OCI-LY1 (cell line): Measurements from ENCODE around the gene SLC25A26.

Source experiments
- EZH2 ChIP-seq: fragments of 200-600 bp; sonication (generic), shearing (Covaris generic); IDR thresholded peaks from 2 replicates; pipeline ENCODE4 v1.8.0; 2017; ENCODE audit warnings: borderline replicate concordance, mixed run types, mild to moderate bottlenecking, antibody characterized with exemption, low read length, moderate library complexity, mixed read lengths
- TF ChIP-seq, protein P1 (sequence below): fragments of 200-600 bp; sonication (generic), shearing (Covaris generic); IDR thresholded peaks from 2 replicates; pipeline ENCODE4 v1.5.1; 2017; ENCODE audit warnings: mild to moderate bottlenecking, antibody characterized with exemption, low read length, moderate library complexity, mixed read lengths

DNA sequence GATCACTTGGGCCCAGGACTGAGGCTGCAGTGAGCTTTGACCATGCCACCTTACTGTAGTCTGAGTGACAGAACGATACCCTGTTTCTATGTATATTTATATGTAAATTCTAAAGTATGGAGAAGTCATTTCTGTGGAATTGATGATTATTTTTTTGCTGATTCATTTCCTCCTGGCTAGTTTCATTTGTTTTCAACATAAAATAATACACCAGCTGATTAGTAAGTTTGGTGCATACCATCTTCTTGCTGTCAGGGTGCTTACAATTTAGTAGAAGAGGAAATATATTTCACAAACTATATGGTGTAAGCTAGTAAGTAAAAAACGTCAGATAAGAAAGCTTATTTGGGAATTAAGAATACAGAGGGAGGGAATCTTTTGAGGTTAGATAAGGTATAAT, 36.0 kb downstream of the SLC25A26 start:
- TF ChIP-seq, protein P1, sequence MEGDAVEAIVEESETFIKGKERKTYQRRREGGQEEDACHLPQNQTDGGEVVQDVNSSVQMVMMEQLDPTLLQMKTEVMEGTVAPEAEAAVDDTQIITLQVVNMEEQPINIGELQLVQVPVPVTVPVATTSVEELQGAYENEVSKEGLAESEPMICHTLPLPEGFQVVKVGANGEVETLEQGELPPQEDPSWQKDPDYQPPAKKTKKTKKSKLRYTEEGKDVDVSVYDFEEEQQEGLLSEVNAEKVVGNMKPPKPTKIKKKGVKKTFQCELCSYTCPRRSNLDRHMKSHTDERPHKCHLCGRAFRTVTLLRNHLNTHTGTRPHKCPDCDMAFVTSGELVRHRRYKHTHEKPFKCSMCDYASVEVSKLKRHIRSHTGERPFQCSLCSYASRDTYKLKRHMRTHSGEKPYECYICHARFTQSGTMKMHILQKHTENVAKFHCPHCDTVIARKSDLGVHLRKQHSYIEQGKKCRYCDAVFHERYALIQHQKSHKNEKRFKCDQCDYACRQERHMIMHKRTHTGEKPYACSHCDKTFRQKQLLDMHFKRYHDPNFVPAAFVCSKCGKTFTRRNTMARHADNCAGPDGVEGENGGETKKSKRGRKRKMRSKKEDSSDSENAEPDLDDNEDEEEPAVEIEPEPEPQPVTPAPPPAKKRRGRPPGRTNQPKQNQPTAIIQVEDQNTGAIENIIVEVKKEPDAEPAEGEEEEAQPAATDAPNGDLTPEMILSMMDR = no peak
- TF ChIP-seq EZH2 = no peak
